H9 (cell line): Measurements from ENCODE around the gene VPS26B. TPM values are rescaled to one million over a fixed set of nuclear protein-coding genes. Genes with fewer than 3 reads are reported as not detected.
"Not testable (repeated sequence)": the region's sequence is repeated elsewhere in the genome, so short reads cannot be mapped to it uniquely, and the experiment has no call there.

ENCODE experiments used
- DNase-seq: peaks from one replicate; pipeline ENCODE4 v3.0.0-alpha.2; 2017
- H2AFZ ChIP-seq: one replicate; pipeline ENCODE4 v1.6.1; 2013; ENCODE audit warnings: mild to moderate bottlenecking, low read length, control low read depth, moderate library complexity
- H2AK5ac ChIP-seq: 2 replicates; pipeline ENCODE4 v1.6.1; 2013; ENCODE audit warnings: low read length, control low read depth, mixed read lengths; ENCODE audit not compliant: insufficient read length
- H2BK120ac ChIP-seq: one replicate; pipeline ENCODE4 v1.6.1; 2013; ENCODE audit warnings: low read depth, mild to moderate bottlenecking, low read length, control low read depth, inconsistent platforms; ENCODE audit not compliant: poor library complexity, severe bottlenecking
- H2BK12ac ChIP-seq: 2 replicates; pipeline ENCODE4 v1.6.1; 2013; ENCODE audit warnings: low read length, control low read depth, mixed read lengths, low read depth; ENCODE audit not compliant: insufficient read length
- H2BK15ac ChIP-seq: 2 replicates; pipeline ENCODE4 v1.6.1; 2013; ENCODE audit warnings: low read depth, low read length, control low read depth
- H2BK20ac ChIP-seq: one replicate; pipeline ENCODE4 v1.6.1; 2013; ENCODE audit warnings: low read depth, mild to moderate bottlenecking, low read length, control low read depth, inconsistent platforms; ENCODE audit not compliant: poor library complexity, severe bottlenecking
- H2BK5ac ChIP-seq: 2 replicates; pipeline ENCODE4 v1.6.1; 2013; ENCODE audit warnings: low read length, control low read depth, mixed read lengths; ENCODE audit not compliant: insufficient read length
- H3K14ac ChIP-seq: 2 replicates; pipeline ENCODE4 v1.6.1; 2013; ENCODE audit warnings: low read length, control low read depth; ENCODE audit not compliant: insufficient read depth
- H3K18ac ChIP-seq: 2 replicates; pipeline ENCODE4 v1.6.1; 2013; ENCODE audit warnings: low read depth, mild to moderate bottlenecking, mixed read lengths, low read length, control low read depth; ENCODE audit not compliant: insufficient read length
- H3K23ac ChIP-seq: 2 replicates; pipeline ENCODE4 v1.6.1; 2013; ENCODE audit warnings: low read length, control low read depth, mixed read lengths, low read depth; ENCODE audit not compliant: insufficient read length
- H3K23me2 ChIP-seq: 2 replicates; pipeline ENCODE4 v1.6.1; 2013; ENCODE audit warnings: low read depth, mild to moderate bottlenecking, mixed read lengths, low read length, control low read depth; ENCODE audit not compliant: insufficient read length, poor library complexity, severe bottlenecking
- H3K27ac ChIP-seq: 2 replicates; pipeline ENCODE4 v1.5.1; 2013; ENCODE audit warnings: low read length, control low read depth, mixed read lengths, low read depth; ENCODE audit not compliant: insufficient read length
- H3K27me3 ChIP-seq: 2 replicates; pipeline ENCODE4 v1.6.1; 2013; ENCODE audit warnings: low read length, control low read depth, inconsistent platforms; ENCODE audit not compliant: insufficient read depth
- H3K4ac ChIP-seq: 2 replicates; pipeline ENCODE4 v1.6.1; 2013; ENCODE audit warnings: low read depth, mild to moderate bottlenecking, control low read depth, inconsistent platforms, low read length, moderate library complexity
- H3K4me1 ChIP-seq: 2 replicates; pipeline ENCODE4 v1.6.1; 2013; ENCODE audit warnings: low read length, control low read depth, inconsistent platforms; ENCODE audit not compliant: insufficient read depth
- H3K4me2 ChIP-seq: 2 replicates; pipeline ENCODE4 v1.6.1; 2013; ENCODE audit warnings: low read length, control low read depth, mixed read lengths; ENCODE audit not compliant: insufficient read length, insufficient read depth
- H3K56ac ChIP-seq: 2 replicates; pipeline ENCODE4 v1.6.1; 2013; ENCODE audit warnings: low read depth, mild to moderate bottlenecking, mixed read lengths, low read length, control low read depth; ENCODE audit not compliant: insufficient read length
- H3K79me1 ChIP-seq: 2 replicates; pipeline ENCODE4 v1.6.1; 2013; ENCODE audit warnings: low read depth, mild to moderate bottlenecking, moderate library complexity, low read length, control low read depth, inconsistent platforms; ENCODE audit not compliant: insufficient read depth, poor library complexity, severe bottlenecking
- H3K79me2 ChIP-seq: 2 replicates; pipeline ENCODE4 v1.6.1; 2013; ENCODE audit warnings: low read length, control low read depth, inconsistent platforms; ENCODE audit not compliant: insufficient read depth
- H3K9ac ChIP-seq: 2 replicates; pipeline ENCODE4 v1.6.1; 2013; ENCODE audit warnings: low read length, control low read depth, mixed read lengths; ENCODE audit not compliant: insufficient read length; ENCODE audit errors: extremely low read depth
- H3K9me3 ChIP-seq: one replicate; pipeline ENCODE4 v1.6.1; 2013; ENCODE audit warnings: low read depth, low read length, inconsistent platforms; ENCODE audit not compliant: control insufficient read depth
- H3T11ph ChIP-seq: one replicate; pipeline ENCODE4 v1.6.1; 2013; ENCODE audit warnings: mild to moderate bottlenecking, low read length, control low read depth, inconsistent platforms
- H4K20me1 ChIP-seq: one replicate; pipeline ENCODE4 v1.6.1; 2013; ENCODE audit not compliant: control insufficient read depth, insufficient read length, insufficient read depth
- H4K5ac ChIP-seq: 2 replicates; pipeline ENCODE4 v1.6.1; 2013; ENCODE audit warnings: low read depth, mild to moderate bottlenecking, mixed read lengths, low read length, control low read depth; ENCODE audit not compliant: insufficient read length
- H4K8ac ChIP-seq: replicated peaks from 2 replicates; pipeline ENCODE4 v1.6.1; 2013; ENCODE audit warnings: low read length, control low read depth, mixed read lengths, low read depth; ENCODE audit not compliant: insufficient read length
- H4K91ac ChIP-seq: 2 replicates; pipeline ENCODE4 v1.6.1; 2013; ENCODE audit warnings: low read depth, mild to moderate bottlenecking, moderate library complexity, mixed read lengths, low read length, control low read depth; ENCODE audit not compliant: insufficient read length
- H3K27ac Mint-ChIP-seq, 3 experiments: 2 replicates in 2 of 3; 3 replicates in 1 of 3; pipeline ENCODE4 v1.8.0; 2020 to 2021; ENCODE audit warnings: mixed read lengths in 3 of 3, mild to moderate bottlenecking in 1 of 3, moderate library complexity in 1 of 3
- H3K27me3 Mint-ChIP-seq: 2 replicates; pipeline ENCODE4 v1.8.0; 2021; ENCODE audit warnings: low read depth, mild to moderate bottlenecking, moderate library complexity, mixed read lengths
- H3K36me3 Mint-ChIP-seq, 3 experiments: 2 replicates in 2 of 3; 3 replicates in 1 of 3; pipeline ENCODE4 v1.8.0; 2020 to 2021; ENCODE audit warnings: low read depth in 3 of 3, mixed read lengths in 3 of 3; ENCODE audit not compliant: insufficient read depth in 1 of 3
- H3K4me1 Mint-ChIP-seq, 2 experiments: 2 replicates each; pipeline ENCODE4 v1.8.0; 2020; ENCODE audit warnings: mixed read lengths in 2 of 2
- H3K4me3 Mint-ChIP-seq, 2 experiments: 2 replicates in 1 of 2; 3 replicates in 1 of 2; pipeline ENCODE4 v1.8.0; 2020 to 2021; ENCODE audit warnings: mild to moderate bottlenecking in 2 of 2, mixed read lengths in 2 of 2, moderate library complexity in 1 of 2
- H3K9me3 Mint-ChIP-seq, 2 experiments: 2 replicates in 1 of 2; 3 replicates in 1 of 2; pipeline ENCODE4 v1.8.0; 2020; ENCODE audit warnings: mild to moderate bottlenecking in 2 of 2, mixed read lengths in 2 of 2, moderate library complexity in 1 of 2
- WGBS: extraction: QIAGEN DNeasy Blood & Tissue Kit; methylation state at CpG from one replicate; pipeline ENCODE4 v1.1.7; 2013; ENCODE audit warnings: missing lambda C conversion rate, low lambda C conversion rate, mixed read lengths; ENCODE audit not compliant: insufficient read length; ENCODE audit errors: extremely low coverage; 5-methylcytosine and 5-hydroxymethylcytosine counted together
- total RNA-seq: library from RNA; stranded (reverse); gene quantifications from 2 replicates; pipeline ENCODE4 v1.2.1, GENCODE V29; 2021
- TF ChIP-seq, protein P1 (sequence below): fragments of 200-600 bp; sonication (generic); conservative IDR thresholded peaks from 3 replicates; pipeline ENCODE4 v1.8.0; 2021; ENCODE audit warnings: antibody characterized with exemption, mild to moderate bottlenecking

Gene VPS26B
- total RNA-seq, 1 experiment from 2014 or later = 27.5 TPM

GRCh38 chr11:134278356-134278755 lies 53.9 kb downstream of the VPS26B start:
- H3K4me2 ChIP-seq = peak overlapping the region; percentile 86
- H4K8ac ChIP-seq = no peak overlapping the region
- no peak overlapping the region for H2BK20ac ChIP-seq
- WGBS = no CpG with 5 or more reads among the region's 4 CpGs
- peaks cover 7% of the 10 kb centered on the region; the same call in 1 of the 2 replicates for H3K79me2 ChIP-seq
- H2BK15ac ChIP-seq = no peak overlapping the region
- no peak overlapping the region for H3K56ac ChIP-seq
- H3K9me3 ChIP-seq = no peaks in the 10 kb centered on the region
- peaks cover 16% of the 10 kb centered on the region for H3K23me2 ChIP-seq
- DNase-seq = no peak
- no peak overlapping the region for H3K14ac ChIP-seq
- no peak overlapping the region for H3K23ac ChIP-seq
- H3K4me1 Mint-ChIP-seq = peaks cover 20 to 26% of the 10 kb centered on the region in 2 experiments
- no peak overlapping the region for H2AK5ac ChIP-seq
- no peak overlapping the region for H2BK12ac ChIP-seq
- peak overlapping the region in 1 of 2 experiments; percentile 62; a peak in 2 of 5 replicates for H3K4me3 Mint-ChIP-seq
- H4K91ac ChIP-seq = no peak overlapping the region
- no peaks in the 10 kb centered on the region for H3K27me3 ChIP-seq
- no peaks in the 10 kb centered on the region for H3K79me1 ChIP-seq
- H2AFZ ChIP-seq = no peak overlapping the region
- H3K27me3 Mint-ChIP-seq = peaks cover 15% of the 10 kb centered on the region
- H3K18ac ChIP-seq = no peak overlapping the region
- no peaks in the 10 kb centered on the region for H4K20me1 ChIP-seq
- no peak overlapping the region for H3K4ac ChIP-seq
- H3K27ac Mint-ChIP-seq = no peak overlapping the region
- H3K36me3 Mint-ChIP-seq = peaks cover 8 to 21% (median 9%) of the 10 kb centered on the region in 3 experiments; a peak in 6 of 7 replicates
- H3K9me3 Mint-ChIP-seq = peaks cover 0 to 4% of the 10 kb centered on the region in 2 experiments; a peak in 3 of 5 replicates
- no peaks in the 10 kb centered on the region for H3K4me1 ChIP-seq
- TF ChIP-seq, protein P1, sequence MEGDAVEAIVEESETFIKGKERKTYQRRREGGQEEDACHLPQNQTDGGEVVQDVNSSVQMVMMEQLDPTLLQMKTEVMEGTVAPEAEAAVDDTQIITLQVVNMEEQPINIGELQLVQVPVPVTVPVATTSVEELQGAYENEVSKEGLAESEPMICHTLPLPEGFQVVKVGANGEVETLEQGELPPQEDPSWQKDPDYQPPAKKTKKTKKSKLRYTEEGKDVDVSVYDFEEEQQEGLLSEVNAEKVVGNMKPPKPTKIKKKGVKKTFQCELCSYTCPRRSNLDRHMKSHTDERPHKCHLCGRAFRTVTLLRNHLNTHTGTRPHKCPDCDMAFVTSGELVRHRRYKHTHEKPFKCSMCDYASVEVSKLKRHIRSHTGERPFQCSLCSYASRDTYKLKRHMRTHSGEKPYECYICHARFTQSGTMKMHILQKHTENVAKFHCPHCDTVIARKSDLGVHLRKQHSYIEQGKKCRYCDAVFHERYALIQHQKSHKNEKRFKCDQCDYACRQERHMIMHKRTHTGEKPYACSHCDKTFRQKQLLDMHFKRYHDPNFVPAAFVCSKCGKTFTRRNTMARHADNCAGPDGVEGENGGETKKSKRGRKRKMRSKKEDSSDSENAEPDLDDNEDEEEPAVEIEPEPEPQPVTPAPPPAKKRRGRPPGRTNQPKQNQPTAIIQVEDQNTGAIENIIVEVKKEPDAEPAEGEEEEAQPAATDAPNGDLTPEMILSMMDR = no peak
- H4K5ac ChIP-seq = no peak overlapping the region
- no peak overlapping the region for H3T11ph ChIP-seq
- H2BK5ac ChIP-seq = no peak overlapping the region
- no peak overlapping the region for H3K27ac ChIP-seq
- H2BK120ac ChIP-seq = no peak overlapping the region
- no peak overlapping the region for H3K9ac ChIP-seq

- not testable (repeated sequence) for H2BK20ac ChIP-seq, H3K9me3 Mint-ChIP-seq, H3T11ph ChIP-seq, H3K27me3 ChIP-seq, H2BK15ac ChIP-seq, H3K27ac ChIP-seq, H4K8ac ChIP-seq, H3K4me3 Mint-ChIP-seq, H3K4me1 ChIP-seq, H3K27ac Mint-ChIP-seq, H2BK5ac ChIP-seq, H3K18ac ChIP-seq, H3K23ac ChIP-seq, H3K14ac ChIP-seq, H3K56ac ChIP-seq, H4K91ac ChIP-seq, H3K9me3 ChIP-seq, H2BK120ac ChIP-seq, H3K4me2 ChIP-seq, DNase-seq, H2BK12ac ChIP-seq, H3K79me2 ChIP-seq, H3K79me1 ChIP-seq, H3K27me3 Mint-ChIP-seq, H4K20me1 ChIP-seq, H2AFZ ChIP-seq, H3K4me1 Mint-ChIP-seq, H2AK5ac ChIP-seq, H3K4ac ChIP-seq, H4K5ac ChIP-seq, H3K9ac ChIP-seq
- WGBS = no CpG with 5 or more reads among the region's 17 CpGs
- peaks cover 30 to 45% (median 31%) of the 10 kb centered on the region in 3 experiments for H3K36me3 Mint-ChIP-seq
- H3K23me2 ChIP-seq = peaks cover 10% of the 10 kb centered on the region
Observed at GRCh38 chr11:134281635-134282034, 57.2 kb downstream of the VPS26B start.
